Keratinocyte (primary cell): ENCODE results near the gene NATD1.

Experiments used
- CTCF ChIP-seq, 3 experiments: IDR thresholded peaks in 1 of 3; conservative IDR thresholded peaks in 1 of 3; optimal IDR thresholded peaks in 1 of 3; 2 replicates in 2 of 3; 3 replicates in 1 of 3; pipeline versions ENCODE3 to v1.5.1; 2011; ENCODE audit warnings: low read length in 3 of 3, mild to moderate bottlenecking in 3 of 3, moderate library complexity in 2 of 3, control low read depth in 1 of 3, inconsistent platforms in 1 of 3; ENCODE audit not compliant: insufficient read depth in 2 of 3; ENCODE audit errors: extremely low read depth in 1 of 3
- EZH2 ChIP-seq: IDR thresholded peaks from one replicate; pipeline ENCODE4 v1.6.1; 2012; ENCODE audit warnings: inconsistent platforms, mild to moderate bottlenecking, low read length, moderate library complexity

GRCh38 chr17:21291357-21291756 lies 38.1 kb upstream of the NATD1 start:
- no peak for TF ChIP-seq CTCF (optimal IDR thresholded peaks at IDR 0.05 in 1 of 3, IDR thresholded peaks at IDR 0.05 in 1 of 3, conservative IDR thresholded peaks at IDR 0.05 in 1 of 3; ENCODE audit: extremely low read depth in 1 of 3, insufficient read depth in 2 of 3, low read length in 3 of 3)
- TF ChIP-seq EZH2 = no peak
